ENCODE data around the gene PRRG3.
"Not testable (repeated sequence)": the region's sequence is repeated elsewhere in the genome, so short reads cannot be mapped to it uniquely, and the experiment has no call there.

PRRG3 gene

DNA sequence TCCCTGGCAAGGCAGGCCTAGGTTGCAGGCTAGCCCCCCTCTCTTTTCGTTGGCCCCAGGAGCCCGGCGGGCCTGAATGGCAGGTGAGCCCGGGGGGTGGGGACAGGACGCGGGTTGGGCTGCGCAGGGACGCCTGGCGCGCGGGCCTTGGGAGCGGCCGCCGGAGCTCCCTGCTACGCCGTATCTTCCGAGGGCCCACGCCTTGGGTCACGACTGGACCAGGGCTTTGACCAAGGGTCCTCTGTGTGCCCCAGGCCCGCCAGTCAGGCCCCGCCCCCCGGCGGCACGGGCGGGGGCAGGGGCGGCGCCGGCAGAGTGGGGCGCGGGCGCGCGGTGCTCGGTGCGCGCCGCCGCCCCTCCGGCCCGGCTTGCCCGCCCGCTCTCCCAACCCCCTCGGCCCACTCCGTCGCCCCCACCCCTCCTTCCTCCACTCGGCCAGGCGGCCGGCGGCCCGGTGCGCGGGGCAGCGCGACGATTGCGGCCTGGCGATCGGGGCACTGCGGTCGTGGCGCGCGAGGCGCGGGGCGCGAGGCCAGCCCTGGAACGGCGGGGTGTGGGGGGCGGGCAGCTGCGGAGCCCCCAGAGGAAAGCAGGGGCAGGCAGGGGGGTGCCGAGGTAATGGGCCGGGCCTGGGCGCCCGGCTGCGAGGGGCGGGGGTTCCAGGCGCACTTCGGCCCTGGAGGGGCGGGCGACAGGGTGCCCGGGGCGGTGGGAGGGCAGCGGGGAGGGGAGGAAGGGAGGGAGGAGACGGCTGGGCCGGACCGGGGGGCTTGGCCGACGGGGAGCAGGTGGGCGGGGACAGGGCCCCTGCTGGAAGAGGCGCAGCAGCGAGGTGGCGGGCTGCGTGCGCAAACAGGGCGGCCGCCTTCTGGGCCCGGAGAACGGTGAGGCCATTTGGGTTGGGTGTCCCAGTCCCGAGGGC lies at the start of gene PRRG3:
Gene PRRG3 (plus strand): TSS at position 798 of the 922 bp plus-strand sequence. CDS start 3,357 bp downstream, outside the sequence.
- no peak for DNase-seq (ENCODE audit: low read depth in 2 of 2)

- no peak for DNase-seq (ENCODE audit: low read depth in 2 of 2)
These were observed 20.0 kb upstream of the PRRG3 start for GRCh38 chrX:151675121-151675746.

DNA sequence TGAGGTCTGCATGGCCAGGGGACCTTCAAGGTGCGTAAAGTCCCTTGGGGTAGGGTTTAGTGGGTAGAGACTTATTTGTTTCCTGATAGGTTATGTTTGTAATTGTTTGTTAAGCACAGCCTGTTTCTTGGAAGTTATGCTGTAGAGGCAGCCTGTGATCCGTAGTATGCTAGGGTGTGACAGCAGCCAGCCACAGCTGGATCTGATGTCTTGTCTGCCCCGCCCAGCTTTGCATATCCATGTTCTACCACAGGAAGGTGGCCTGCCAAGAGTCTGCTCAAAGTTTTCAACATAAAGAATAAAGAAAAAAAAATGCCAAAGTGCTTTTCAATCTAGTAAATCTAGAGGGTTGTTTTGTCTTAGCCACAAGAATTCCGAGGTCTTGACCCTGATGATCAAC lies 19.1 kb upstream of the PRRG3 start:
- no peak for DNase-seq (ENCODE audit: low read depth in 2 of 2)

- no peak for DNase-seq (ENCODE audit: low read depth in 2 of 2)
These were observed 15.4 kb upstream of the PRRG3 start for GRCh38 chrX:151679798-151680402.

- no peak for DNase-seq (ENCODE audit: low read depth in 2 of 2)
These were observed 14.5 kb upstream of the PRRG3 start for GRCh38 chrX:151680805-151681204.

GRCh38 chrX:151687635-151688034 lies 7.6 kb upstream of the PRRG3 start:
- no peak for DNase-seq (ENCODE audit: low read depth in 2 of 2)

DNA sequence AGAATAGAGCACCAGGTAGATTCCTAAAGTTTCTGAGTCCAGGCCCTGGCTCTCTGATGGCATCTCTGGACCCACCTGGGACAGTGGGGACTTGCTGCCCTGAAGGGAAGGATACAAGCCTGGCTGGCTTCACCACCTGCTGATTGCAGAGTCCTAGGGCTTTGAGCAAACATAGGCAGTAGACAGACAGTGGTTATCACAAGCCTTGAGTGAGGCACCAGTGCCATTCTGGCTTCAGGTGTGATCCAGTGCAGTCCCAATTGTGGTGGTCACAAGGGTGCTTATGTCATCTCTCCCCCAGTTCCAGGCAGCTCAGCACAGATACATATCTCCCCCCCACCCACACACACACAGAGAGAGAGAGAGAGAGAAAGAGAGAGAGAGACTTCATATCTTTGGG lies 6.6 kb upstream of the PRRG3 start:
- DNase-seq (ENCODE audit: low read depth in 2 of 2), result no peak

- no peak for DNase-seq (ENCODE audit: low read depth in 2 of 2)
These were observed 2.4 kb upstream of the PRRG3 start for GRCh38 chrX:151692825-151693224.

- DNase-seq (ENCODE audit: low read depth in 2 of 2), result no peak
These were observed 1.1 kb upstream of the PRRG3 start for GRCh38 chrX:151694121-151694520.

DNA sequence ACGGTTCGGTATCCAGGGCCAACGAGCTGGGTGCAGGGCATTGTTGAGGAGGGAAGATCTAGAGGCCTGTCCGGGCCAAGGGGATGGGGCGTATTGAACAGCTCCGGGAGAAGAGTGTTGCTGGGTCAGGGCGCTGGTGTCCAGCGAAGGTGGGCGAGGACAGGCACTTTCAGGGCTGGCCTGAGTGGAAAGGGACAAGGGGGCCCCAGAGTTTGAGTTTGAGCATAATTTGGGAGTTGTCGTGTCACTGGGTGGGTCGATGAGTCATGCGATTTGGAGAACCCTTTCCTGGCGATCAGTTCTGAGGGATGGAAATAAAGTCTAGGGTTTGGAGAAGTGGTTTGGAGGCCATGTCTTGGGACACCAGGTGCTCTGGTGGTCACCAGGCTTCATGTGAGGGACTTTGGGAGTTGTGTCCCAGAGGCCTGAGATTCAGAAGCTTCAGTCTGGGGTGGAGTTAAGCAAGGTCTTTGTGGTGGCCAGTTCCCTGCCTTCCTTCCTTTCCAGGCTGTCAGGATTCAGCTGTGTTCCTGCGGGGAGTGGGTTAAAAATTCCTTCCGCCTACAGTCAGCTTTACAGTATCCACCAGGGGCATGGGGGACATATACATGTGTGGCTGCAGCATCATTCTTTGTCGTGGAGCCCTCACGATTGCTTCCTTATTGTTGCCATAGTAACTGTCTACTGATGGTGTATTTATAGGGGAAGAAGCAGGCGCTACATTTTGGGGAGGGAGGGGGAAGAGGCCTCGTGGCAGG lies 504 bp downstream of the PRRG3 start:
- no peak for DNase-seq (ENCODE audit: low read depth in 2 of 2)

DNA sequence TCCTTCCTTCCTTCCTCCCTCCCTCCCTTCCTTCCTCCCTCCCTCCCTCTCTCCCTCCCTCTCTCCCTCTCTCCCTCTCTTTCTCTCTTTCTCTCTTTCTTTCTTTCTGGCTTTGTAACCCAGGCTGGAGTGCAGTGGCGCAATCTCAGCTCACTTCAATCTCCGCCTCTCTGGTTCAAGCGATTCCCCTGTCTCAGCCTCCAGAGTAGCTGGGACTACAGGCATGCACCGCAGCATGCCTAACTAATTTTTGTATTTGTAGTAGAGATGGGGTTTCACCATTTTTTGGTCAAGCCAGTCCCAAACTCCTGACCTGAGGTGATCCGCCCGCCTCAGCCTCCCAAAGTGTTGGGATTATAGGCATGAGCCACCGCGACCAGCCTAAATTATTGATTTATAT lies 1.8 kb downstream of the PRRG3 start:
- DNase-seq (ENCODE audit: low read depth in 2 of 2), result not testable (repeated sequence)

GRCh38 chrX:151697522-151697921 lies 2.3 kb downstream of the PRRG3 start:
- peak; percentile 81 to 84 for DNase-seq (ENCODE audit: low read depth in 2 of 2)

- DNase-seq (ENCODE audit: low read depth in 2 of 2), result no peak
These were observed 3.2 kb downstream of the PRRG3 start for GRCh38 chrX:151698485-151698884.

- no peak for DNase-seq (ENCODE audit: low read depth in 2 of 2)
These were observed 4.5 kb downstream of the PRRG3 start for GRCh38 chrX:151699746-151700145.

GRCh38 chrX:151700581-151700980 lies 5.3 kb downstream of the PRRG3 start:
- no peak for DNase-seq (ENCODE audit: low read depth in 2 of 2)

DNA sequence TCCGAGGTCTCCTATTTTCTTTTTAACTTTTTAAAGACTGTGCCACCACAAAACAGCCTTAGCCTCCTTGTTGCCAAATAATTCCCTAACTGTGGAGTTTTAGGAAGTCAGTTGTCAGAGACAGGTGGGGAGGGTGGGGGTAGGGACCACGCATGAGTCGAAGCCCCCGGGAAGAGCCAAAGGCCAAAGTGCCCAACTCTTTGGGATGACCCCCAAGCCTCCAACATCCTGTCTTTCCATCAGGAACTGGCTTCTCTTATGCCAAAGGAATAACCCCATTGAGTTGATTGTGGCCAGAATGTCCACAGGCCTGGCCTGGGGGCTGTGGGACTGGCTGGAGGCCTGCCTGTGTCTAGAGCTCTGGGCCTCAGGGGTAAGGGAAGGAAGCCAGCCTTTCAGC lies 5.8 kb downstream of the PRRG3 start:
- DNase-seq (ENCODE audit: low read depth in 2 of 2), result no peak

DNA sequence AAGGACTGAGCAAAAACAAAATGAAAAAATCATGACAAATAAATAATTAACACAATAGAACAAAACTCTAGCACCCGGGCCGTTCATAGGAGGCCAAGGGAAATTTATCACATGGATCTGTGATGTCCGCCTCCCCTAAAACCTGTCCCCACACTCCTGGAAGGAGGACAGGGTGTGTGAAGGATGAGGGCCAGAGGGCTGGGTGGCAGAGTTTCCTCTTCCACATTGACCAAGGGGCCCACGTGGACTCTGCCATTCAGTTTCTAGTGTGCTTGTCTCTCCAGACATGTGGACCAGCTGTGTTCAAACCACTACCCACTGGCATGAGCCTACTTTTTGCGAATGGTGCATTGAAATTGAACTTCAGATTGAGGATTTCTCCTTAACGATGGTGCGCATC lies 6.3 kb downstream of the PRRG3 start:
- DNase-seq (ENCODE audit: low read depth in 2 of 2), result no peak

- no peak for DNase-seq (ENCODE audit: low read depth in 2 of 2)
These were observed 6.9 kb downstream of the PRRG3 start for GRCh38 chrX:151702026-151702714.

GRCh38 chrX:151702741-151703340 lies 7.6 kb downstream of the PRRG3 start:
- DNase-seq (ENCODE audit: low read depth in 2 of 2), result no peak

DNA sequence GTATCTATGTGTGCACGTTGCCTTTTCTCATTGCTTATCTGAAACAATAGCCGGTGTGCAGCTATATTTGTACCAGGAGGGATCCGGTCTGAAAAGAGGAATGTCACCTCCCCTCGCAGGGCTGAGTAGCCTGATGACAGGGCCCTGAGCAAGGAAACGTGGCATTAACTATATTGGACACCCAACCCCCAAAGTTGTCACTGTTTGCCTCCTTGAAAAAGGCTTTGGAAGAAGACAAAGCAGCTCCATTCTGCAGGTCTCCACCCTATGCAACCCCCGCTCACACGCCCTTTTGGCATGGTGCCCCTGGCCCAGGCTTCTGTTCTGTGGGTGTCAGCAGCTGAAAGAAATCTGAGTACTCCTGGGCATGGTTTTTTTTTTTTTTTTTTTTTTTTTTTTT lies 8.2 kb downstream of the PRRG3 start:
- no peak for DNase-seq (ENCODE audit: low read depth in 2 of 2)
